WTC11 (cell line): ENCODE measurements around the gene DMP1. TPM values are rescaled to one million over a fixed set of nuclear protein-coding genes. Genes with fewer than 3 reads are reported as not detected.

Source experiments
- ATAC-seq: fragments of 200-7000 bp; cut with Tn5 transposase; 2 replicates; pipeline ENCODE4 v1.10.0; 2021; ENCODE audit warnings: mild to moderate bottlenecking, moderate library complexity
- CTCF ChIA-PET: fragments of 300-600 bp; sonication (Branson Sonifier 250); formaldehyde crosslinking; loops from one replicate; lab custom pipeline; 2021; ENCODE audit warnings: antibody characterized with exemption; lab: Charles Lee
- POLR2A ChIA-PET: fragments of 350-600 bp; sonication (Branson Sonifier 250); formaldehyde crosslinking; loops from one replicate; lab custom pipeline; 2021; ENCODE audit warnings: antibody characterized with exemption; lab: Charles Lee
- DNase-seq: peaks from one replicate; pipeline ENCODE4 v3.0.0; 2021; ENCODE audit warnings: low spot score
- H3K27ac Mint-ChIP-seq: 2 replicates; pipeline ENCODE4 v1.8.0; 2021; ENCODE audit warnings: mixed read lengths
- H3K27me3 Mint-ChIP-seq: 2 replicates; pipeline ENCODE4 v1.8.0; 2021; ENCODE audit warnings: low read depth, mild to moderate bottlenecking, moderate library complexity, mixed read lengths
- H3K36me3 Mint-ChIP-seq: 2 replicates; pipeline ENCODE4 v1.8.0; 2021; ENCODE audit warnings: mixed read lengths
- H3K4me1 Mint-ChIP-seq: 2 replicates; pipeline ENCODE4 v1.8.0; 2022; ENCODE audit warnings: mixed read lengths
- H3K4me3 Mint-ChIP-seq: 2 replicates; pipeline ENCODE4 v1.8.0; 2021; ENCODE audit warnings: mild to moderate bottlenecking, moderate library complexity, mixed read lengths
- H3K9me3 Mint-ChIP-seq: 2 replicates; pipeline ENCODE4 v1.8.0; 2021; ENCODE audit warnings: mixed read lengths
- ATF2 ChIP-seq: sonication (generic); formaldehyde crosslinking; IDR thresholded peaks from 2 replicates; pipeline ENCODE4 v1.8.1; 2022; ENCODE audit warnings: low read depth, missing genetic modification reagents, borderline replicate concordance
- CBFB ChIP-seq: sonication (generic); formaldehyde crosslinking; IDR thresholded peaks from 2 replicates; pipeline ENCODE4 v1.8.1; 2022; ENCODE audit warnings: mild to moderate bottlenecking, low read depth, missing genetic modification reagents
- E2F1 ChIP-seq: sonication (generic); formaldehyde crosslinking; IDR thresholded peaks from 2 replicates; pipeline ENCODE4 v1.8.0; 2022; ENCODE audit warnings: mild to moderate bottlenecking, missing genetic modification reagents
- ERG ChIP-seq: fragments of 250-450 bp; sonication (Bioruptor Pico); IDR thresholded peaks from 2 replicates; pipeline ENCODE4 v1.8.0; 2021; ENCODE audit warnings: mild to moderate bottlenecking
- ESRRA ChIP-seq: sonication (generic); formaldehyde crosslinking; IDR thresholded peaks from 2 replicates; pipeline ENCODE4 v1.8.1; 2022; ENCODE audit warnings: mild to moderate bottlenecking, missing genetic modification reagents, borderline replicate concordance
- FOXJ3 ChIP-seq: sonication (generic); formaldehyde crosslinking; IDR thresholded peaks from 2 replicates; pipeline ENCODE4 v1.9.0; 2021; ENCODE audit warnings: missing genetic modification reagents, mild to moderate bottlenecking, borderline replicate concordance
- FOXP4 ChIP-seq: sonication (generic); formaldehyde crosslinking; IDR thresholded peaks from 2 replicates; pipeline ENCODE4 v1.8.0; 2022; ENCODE audit warnings: mild to moderate bottlenecking, missing genetic modification reagents
- HMGXB4 ChIP-seq: sonication (generic); formaldehyde crosslinking; IDR thresholded peaks from 2 replicates; pipeline ENCODE4 v1.8.1; 2023; ENCODE audit warnings: mild to moderate bottlenecking, moderate library complexity, missing genetic modification reagents
- IRF2 ChIP-seq: sonication (generic); formaldehyde crosslinking; IDR thresholded peaks from 2 replicates; pipeline ENCODE4 v1.8.0; 2022; ENCODE audit warnings: low read depth, missing genetic modification reagents, borderline replicate concordance
- JAZF1 ChIP-seq: fragments of 250-450 bp; sonication (Bioruptor Pico); IDR thresholded peaks from 2 replicates; pipeline ENCODE4 v1.9.0; 2021; ENCODE audit warnings: moderate library complexity, mild to moderate bottlenecking, inconsistent platforms
- MXD4 ChIP-seq: fragments of 250-450 bp; sonication (Bioruptor Pico); IDR thresholded peaks from 2 replicates; pipeline ENCODE4 v1.8.0; 2021; ENCODE audit warnings: mild to moderate bottlenecking, moderate library complexity, borderline replicate concordance
- NFATC4 ChIP-seq: fragments of 250-450 bp; sonication (Bioruptor Pico); IDR thresholded peaks from 2 replicates; pipeline ENCODE4 v1.9.0; 2021; ENCODE audit warnings: mild to moderate bottlenecking
- NFE2L1 ChIP-seq: sonication (generic); formaldehyde crosslinking; IDR thresholded peaks from 2 replicates; pipeline ENCODE4 v1.8.1; 2023; ENCODE audit warnings: missing genetic modification reagents
- NFYB ChIP-seq: sonication (generic); formaldehyde crosslinking; conservative IDR thresholded peaks from 2 replicates; pipeline ENCODE4 v1.8.0; 2022; ENCODE audit warnings: low read depth, missing genetic modification reagents
- NR3C1 ChIP-seq: sonication (generic); formaldehyde crosslinking; conservative IDR thresholded peaks from 2 replicates; pipeline ENCODE4 v1.8.1; 2023; ENCODE audit warnings: low read depth, mild to moderate bottlenecking, missing genetic modification reagents
- STAT6 ChIP-seq: sonication (generic); formaldehyde crosslinking; conservative IDR thresholded peaks from 2 replicates; pipeline ENCODE4 v1.8.1; 2023; ENCODE audit warnings: mild to moderate bottlenecking, low read depth, missing genetic modification reagents, moderate library complexity
- TCF7 ChIP-seq: sonication (generic); formaldehyde crosslinking; IDR thresholded peaks from 2 replicates; pipeline ENCODE4 v1.8.0; 2022; ENCODE audit warnings: mild to moderate bottlenecking, low read depth, missing genetic modification reagents, moderate library complexity
- TEAD4 ChIP-seq: sonication (generic); formaldehyde crosslinking; IDR thresholded peaks from 2 replicates; pipeline ENCODE4 v1.8.0; 2022; ENCODE audit warnings: mild to moderate bottlenecking, missing genetic modification reagents
- TP53 ChIP-seq: sonication (generic); formaldehyde crosslinking; IDR thresholded peaks from 2 replicates; pipeline ENCODE4 v1.8.1; 2023; ENCODE audit warnings: mild to moderate bottlenecking, missing genetic modification reagents
- ZNF219 ChIP-seq: sonication (generic); formaldehyde crosslinking; IDR thresholded peaks from 2 replicates; pipeline ENCODE4 v1.8.0; 2023; ENCODE audit warnings: missing genetic modification reagents, mild to moderate bottlenecking, borderline replicate concordance
- ZNF423 ChIP-seq: fragments of 250-450 bp; sonication (Bioruptor Pico); IDR thresholded peaks from 2 replicates; pipeline ENCODE4 v2.1.2; 2022; ENCODE audit warnings: mild to moderate bottlenecking, moderate library complexity
- ZNF671 ChIP-seq: fragments of 250-450 bp; sonication (Bioruptor Pico); IDR thresholded peaks from 2 replicates; pipeline ENCODE4 v1.8.0; 2021; ENCODE audit warnings: mild to moderate bottlenecking
- total RNA-seq: library from RNA; stranded (reverse); gene quantifications from 3 replicates; pipeline ENCODE4 v1.2.3, GENCODE V29; 2021

The DMP1 gene
- total RNA-seq, 1 experiment from 2014 or later = 0.11 TPM

GRCh38 chr4:87654487-87655044, 4.5 kb downstream of the DMP1 start (continued):
- no peak for TF ChIP-seq NFYB (CRISPR knock-in tag)
- TF ChIP-seq CBFB = no peak
- no peak for TF ChIP-seq TEAD4
- TF ChIP-seq STAT6 (CRISPR knock-in tag) = no peak
- TF ChIP-seq ERG (CRISPR knock-in tag) = no peak
- TF ChIP-seq JAZF1 = no peak

- Mint-ChIP-seq H3K4me1 (peaks cover 23% of the 10 kb centered on the region), H3K27me3 (no peaks in the 10 kb centered on the region), H3K4me3 (no peak overlapping the region), H3K9me3 (peaks cover 10% of the 10 kb centered on the region), H3K36me3 (no peaks in the 10 kb centered on the region), H3K27ac (no peak overlapping the region)
- ATAC-seq (no peak), DNase-seq (no peak)
- ChIA-PET POLR2A (no interaction called here), CTCF (no interaction called here)
- TF ChIP-seq ZNF423 (CRISPR knock-in tag) = no peak
- TF ChIP-seq FOXP4 (CRISPR knock-in tag) = no peak
- no peak for TF ChIP-seq MXD4 (CRISPR knock-in tag)
- no peak for TF ChIP-seq FOXJ3 (CRISPR knock-in tag)
Observed at GRCh38 chr4:87657525-87657924, 7.4 kb downstream of the DMP1 start.

- CTCF ChIA-PET = no interaction called here
- no peaks in the 10 kb centered on the region for H3K36me3 Mint-ChIP-seq
- no peak overlapping the region for H3K4me3 Mint-ChIP-seq
- no peaks in the 10 kb centered on the region for H3K27me3 Mint-ChIP-seq
- peaks cover 16% of the 10 kb centered on the region for H3K4me1 Mint-ChIP-seq
- H3K27ac Mint-ChIP-seq = no peak overlapping the region
- no peak for ATAC-seq
- POLR2A ChIA-PET = no interaction called here
- peaks cover 14% of the 10 kb centered on the region for H3K9me3 Mint-ChIP-seq
- no peak for DNase-seq
- TF ChIP-seq IRF2 (CRISPR knock-in tag) (no peak), NR3C1 (CRISPR knock-in tag) (no peak), NFATC4 (no peak), ZNF219 (CRISPR knock-in tag) (no peak), TCF7 (CRISPR knock-in tag) (no peak), HMGXB4 (CRISPR knock-in tag) (no peak), NFE2L1 (CRISPR knock-in tag) (no peak), TP53 (CRISPR knock-in tag) (no peak), E2F1 (no peak), ZNF671 (CRISPR knock-in tag) (no peak), ESRRA (CRISPR knock-in tag) (no peak), ATF2 (CRISPR knock-in tag) (no peak), ZNF423 (CRISPR knock-in tag) (no peak)
Observed at GRCh38 chr4:87659247-87659931, 9.3 kb downstream of the DMP1 start.
